OCI-LY7 (cell line): ENCODE data around the gene TPST1. TPM values are rescaled to one million over a fixed set of nuclear protein-coding genes. Genes with fewer than 3 reads are reported as not detected.

Experiments used
- BruUV-seq: library from RNA; stranded (reverse); fragments of 400-500 nt; replicated peaks from 2 replicates; lab custom pipeline; 2021; lab: Mats Ljungman, UMichigan
- CTCF ChIA-PET: fragments of 300-600 bp; sonication (Branson Sonifier 250); formaldehyde crosslinking; loops from one replicate; lab custom pipeline; 2022; ENCODE audit warnings: antibody characterized with exemption; ENCODE audit not compliant: unreplicated experiment; lab: Charles Lee
- POLR2A ChIA-PET: fragments of 300-600 bp; sonication (Branson Sonifier 250); formaldehyde crosslinking; loops from one replicate; lab custom pipeline; 2022; ENCODE audit warnings: antibody characterized with exemption; lab: Charles Lee
- DNase-seq: peaks from one replicate; pipeline ENCODE4 v3.0.0-alpha.2; 2015; ENCODE audit warnings: low spot score
- H2AFZ ChIP-seq: fragments of 200-600 bp; sonication (generic), shearing (Covaris generic); 2 replicates; pipeline ENCODE4 v1.6.1; 2014; ENCODE audit warnings: mild to moderate bottlenecking, antibody characterized with exemption, low read length, moderate library complexity
- H3K27ac ChIP-seq: fragments of 200-600 bp; sonication (generic); 2 replicates; pipeline ENCODE4 v1.5.1; 2014; ENCODE audit warnings: mixed run types, low read depth, mild to moderate bottlenecking, moderate library complexity, low read length, inconsistent platforms; ENCODE audit not compliant: poor library complexity, severe bottlenecking
- H3K36me3 ChIP-seq: fragments of 200-600 bp; sonication (generic); 2 replicates; pipeline ENCODE4 v1.6.1; 2014; ENCODE audit warnings: mild to moderate bottlenecking, antibody characterized with exemption, low read length, moderate library complexity, mixed read lengths; ENCODE audit not compliant: insufficient read depth
- H3K4me1 ChIP-seq: fragments of 200-600 bp; sonication (generic); 2 replicates; pipeline ENCODE4 v1.5.1; 2014; ENCODE audit warnings: mild to moderate bottlenecking, low read length; ENCODE audit not compliant: insufficient read depth, poor library complexity, severe bottlenecking
- H3K4me2 ChIP-seq: fragments of 200-600 bp; sonication (generic); 2 replicates; pipeline ENCODE4 v1.6.1; 2014; ENCODE audit warnings: mild to moderate bottlenecking, low read length
- H3K4me3 ChIP-seq: fragments of 200-600 bp; sonication (generic); 2 replicates; pipeline ENCODE4 v1.5.1; 2014; ENCODE audit warnings: mild to moderate bottlenecking, low read depth, low read length; ENCODE audit not compliant: poor library complexity, severe bottlenecking
- H3K79me2 ChIP-seq: fragments of 200-600 bp; sonication (generic); 2 replicates; pipeline ENCODE4 v1.6.1; 2016; ENCODE audit warnings: low read depth, mild to moderate bottlenecking, low read length, moderate library complexity, mixed read lengths; ENCODE audit not compliant: insufficient read depth
- H3K9me2 ChIP-seq: fragments of 200-600 bp; sonication (generic); 2 replicates; pipeline ENCODE4 v1.6.1; 2016; ENCODE audit warnings: mild to moderate bottlenecking, low read length, mixed read lengths; ENCODE audit not compliant: insufficient read depth
- H3K9me3 ChIP-seq: fragments of 200-600 bp; sonication (generic); 2 replicates; pipeline ENCODE4 v1.6.1; 2014; ENCODE audit warnings: mild to moderate bottlenecking, mixed run types, low read length, mixed read lengths
- H4K20me1 ChIP-seq: fragments of 200-600 bp; sonication (generic); 2 replicates; pipeline ENCODE4 v1.6.1; 2014; ENCODE audit warnings: mild to moderate bottlenecking, antibody characterized with exemption, low read length, moderate library complexity, mixed read lengths; ENCODE audit not compliant: insufficient read depth
- CTCF ChIP-seq: fragments of 200-600 bp; sonication (generic); conservative IDR thresholded peaks from 2 replicates; pipeline ENCODE4 v1.5.1; 2014; ENCODE audit warnings: mild to moderate bottlenecking, antibody characterized with exemption, low read length, moderate library complexity, mixed read lengths
- EZH2phosphoT487 ChIP-seq: fragments of 200-600 bp; sonication (generic); IDR thresholded peaks from 2 replicates; pipeline ENCODE4 v1.6.1; 2018; ENCODE audit warnings: low read depth, borderline replicate concordance, mild to moderate bottlenecking, mixed run types, antibody characterized with exemption, low read length, moderate library complexity, mixed read lengths
- intact Hi-C: fragments of 100-400 bp; cut with micrococcal nuclease; formaldehyde crosslinking; loops from one replicate; pipeline ENCODE4 v1.10.0; 2022; ENCODE audit not compliant: unreplicated experiment
- total RNA-seq, 2 experiments: library from RNA; depleted of rRNA in 1 of 2; stranded (reverse); fragments of >200 nt in 1 of 2; shearing (Covaris generic) in 1 of 2; gene quantifications; 2 replicates each; pipeline ENCODE4 v1.2.3, GENCODE V29; 2014 to 2022

Gene TPST1
- total RNA-seq, 2 experiments from 2014 or later, result 3.5 to 6.6 TPM

GRCh38 chr7:66167773-66168387, 37.3 kb upstream of the TPST1 start:
- BruUV-seq, result no TSS peak
- TF ChIP-seq EZH2phosphoT487, result no peak
- no peak for TF ChIP-seq CTCF
- H3K4me3 ChIP-seq, result no peak overlapping the region
- no peaks in the 10 kb centered on the region for H3K9me3 ChIP-seq
- H3K36me3 ChIP-seq, result no peaks in the 10 kb centered on the region
- POLR2A ChIA-PET, result no interaction called here
- no peak for DNase-seq
- no peak overlapping the region for H3K27ac ChIP-seq
- no peaks in the 10 kb centered on the region for H3K79me2 ChIP-seq
- intact Hi-C loops, result no loop called here
- H4K20me1 ChIP-seq, result no peaks in the 10 kb centered on the region
- no peak overlapping the region for H3K4me2 ChIP-seq
- CTCF ChIA-PET, result no interaction called here
- no peaks in the 10 kb centered on the region for H3K4me1 ChIP-seq
- H2AFZ ChIP-seq, result no peak overlapping the region
- H3K9me2 ChIP-seq, result no peaks in the 10 kb centered on the region

- Histone ChIP-seq H4K20me1 (no peaks in the 10 kb centered on the region), H3K79me2 (no peaks in the 10 kb centered on the region), H3K4me3 (no peak overlapping the region), H2AFZ (no peak overlapping the region), H3K9me2 (no peaks in the 10 kb centered on the region), H3K27ac (no peak overlapping the region), H3K4me1 (no peaks in the 10 kb centered on the region), H3K36me3 (no peaks in the 10 kb centered on the region), H3K9me3 (no peaks in the 10 kb centered on the region), H3K4me2 (no peak overlapping the region)
- TF ChIP-seq CTCF (no peak), EZH2phosphoT487 (no peak)
- intact Hi-C loops, result no loop called here
- ChIA-PET CTCF (no interaction called here), POLR2A (no interaction called here)
- BruUV-seq, result no TSS peak
- no peak for DNase-seq
Measured at GRCh38 chr7:66169616-66170015, 35.5 kb upstream of the TPST1 start.
